ENCODE data around the gene TRPC4AP. TPM values are rescaled to one million over a fixed set of nuclear protein-coding genes. Genes with fewer than 3 reads are reported as not detected.

The TRPC4AP gene
- total RNA-seq, 1 donor: 91.7 TPM

- no peak for TF ChIP-seq CTCF (IDR thresholded peaks at IDR 0.05; ENCODE audit: insufficient read depth, low read length)
- H3K4me3 ChIP-seq (ENCODE audit: low read depth, low read length): no peak overlapping the region
- no peak for DNase-seq (ENCODE audit: low read depth)
These were observed 14.3 kb upstream of the TRPC4AP start for GRCh38 chr20:35106827-35107380.

- no peak overlapping the region for H3K4me3 ChIP-seq (ENCODE audit: low read depth, low read length)
- TF ChIP-seq CTCF (IDR thresholded peaks at IDR 0.05; ENCODE audit: insufficient read depth, low read length): no peak
- peak; percentile 30 for DNase-seq (ENCODE audit: low read depth)
These were observed 12.2 kb upstream of the TRPC4AP start for GRCh38 chr20:35104685-35105295.

GRCh38 chr20:35101620-35102019 is 9.0 kb upstream of the TRPC4AP start:
- no peak for DNase-seq (ENCODE audit: low read depth)
- TF ChIP-seq CTCF (IDR thresholded peaks at IDR 0.05; ENCODE audit: insufficient read depth, low read length): no peak
- H3K4me3 ChIP-seq (ENCODE audit: low read depth, low read length): no peak overlapping the region

GRCh38 chr20:35093267-35093884 is 769 bp upstream of the TRPC4AP start:
- peak; percentile 74 for DNase-seq (ENCODE audit: low read depth)
- TF ChIP-seq CTCF (IDR thresholded peaks at IDR 0.05; ENCODE audit: insufficient read depth, low read length): no peak
- peak overlapping the region; percentile 50 for H3K4me3 ChIP-seq (ENCODE audit: low read depth, low read length)

- DNase-seq (ENCODE audit: low read depth): peak; percentile 33
- TF ChIP-seq CTCF (IDR thresholded peaks at IDR 0.05; ENCODE audit: insufficient read depth, low read length): no peak
- H3K4me3 ChIP-seq (ENCODE audit: low read depth, low read length): peak overlapping the region; percentile 94
These were observed 637 bp downstream of the TRPC4AP start for GRCh38 chr20:35091816-35092523.

GRCh38 chr20:35088231-35089145 is 4.1 kb downstream of the TRPC4AP start:
- no peak for TF ChIP-seq CTCF (IDR thresholded peaks at IDR 0.05; ENCODE audit: insufficient read depth, low read length)
- peak; percentile 34 for DNase-seq (ENCODE audit: low read depth)

More at GRCh38 chr20:35088231-35089145, 4.1 kb downstream of the TRPC4AP start:
- H3K4me3 ChIP-seq (ENCODE audit: low read depth, low read length): no peak overlapping the region

Measured in fibroblast of the aortic adventitia (primary cell).